Lower leg skin (tissue), 3 donors: ENCODE results near the gene SHCBP1L.

Experiments used
- POLR2A ChIP-seq, 2 donors: fragments of 450-650 bp; IDR thresholded peaks; one replicate each; pipeline ENCODE4 v1.6.1; 2016 to 2017; ENCODE audit warnings: antibody characterized with exemption in 2 of 2, mild to moderate bottlenecking in 1 of 2, moderate library complexity in 1 of 2
- TF ChIP-seq, protein P1 (sequence below), 3 donors: fragments of 450-650 bp; IDR thresholded peaks; one replicate each; pipeline ENCODE4 v1.5.1; 2016; ENCODE audit warnings: antibody characterized with exemption in 3 of 3, mild to moderate bottlenecking in 3 of 3, moderate library complexity in 2 of 3

DNA sequence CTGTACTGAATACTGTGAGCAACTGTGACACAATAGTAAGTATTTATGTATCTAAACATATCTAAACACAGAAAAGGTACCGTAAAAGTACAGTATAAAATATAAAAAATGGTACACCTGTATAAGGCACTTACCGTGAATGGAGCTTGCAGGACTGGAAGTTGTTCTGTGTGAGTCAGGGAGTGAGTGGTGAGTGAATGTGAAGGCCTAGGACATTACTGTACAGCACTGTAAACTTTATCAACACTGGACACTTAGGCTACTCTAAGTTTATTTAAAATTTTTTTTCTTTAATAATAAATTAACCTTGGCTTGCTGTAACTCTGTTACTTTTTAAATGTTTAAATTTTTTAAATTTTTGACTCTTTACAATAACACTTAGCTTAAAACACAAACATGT is 24.5 kb upstream of the SHCBP1L start:
- TF ChIP-seq, protein P1, sequence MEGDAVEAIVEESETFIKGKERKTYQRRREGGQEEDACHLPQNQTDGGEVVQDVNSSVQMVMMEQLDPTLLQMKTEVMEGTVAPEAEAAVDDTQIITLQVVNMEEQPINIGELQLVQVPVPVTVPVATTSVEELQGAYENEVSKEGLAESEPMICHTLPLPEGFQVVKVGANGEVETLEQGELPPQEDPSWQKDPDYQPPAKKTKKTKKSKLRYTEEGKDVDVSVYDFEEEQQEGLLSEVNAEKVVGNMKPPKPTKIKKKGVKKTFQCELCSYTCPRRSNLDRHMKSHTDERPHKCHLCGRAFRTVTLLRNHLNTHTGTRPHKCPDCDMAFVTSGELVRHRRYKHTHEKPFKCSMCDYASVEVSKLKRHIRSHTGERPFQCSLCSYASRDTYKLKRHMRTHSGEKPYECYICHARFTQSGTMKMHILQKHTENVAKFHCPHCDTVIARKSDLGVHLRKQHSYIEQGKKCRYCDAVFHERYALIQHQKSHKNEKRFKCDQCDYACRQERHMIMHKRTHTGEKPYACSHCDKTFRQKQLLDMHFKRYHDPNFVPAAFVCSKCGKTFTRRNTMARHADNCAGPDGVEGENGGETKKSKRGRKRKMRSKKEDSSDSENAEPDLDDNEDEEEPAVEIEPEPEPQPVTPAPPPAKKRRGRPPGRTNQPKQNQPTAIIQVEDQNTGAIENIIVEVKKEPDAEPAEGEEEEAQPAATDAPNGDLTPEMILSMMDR (IDR thresholded peaks at IDR 0.05): no peak
- TF ChIP-seq POLR2A (IDR thresholded peaks at IDR 0.05): no peak
